VCaP (cell line): ENCODE measurements around the gene ODC1.
"Not testable (repeated sequence)": the region's sequence is repeated elsewhere in the genome, so short reads cannot be mapped to it uniquely, and the experiment has no call there.

Experiments
- H3K27ac ChIP-seq: fragments of 450-650 bp; 2 replicates; pipeline ENCODE4 v1.5.1; 2017
- TF ChIP-seq, protein P1 (sequence below): fragments of 450-650 bp; conservative IDR thresholded peaks from 2 replicates; pipeline ENCODE4 v1.5.1; 2017; ENCODE audit warnings: mild to moderate bottlenecking, moderate library complexity

ODC1 gene

DNA sequence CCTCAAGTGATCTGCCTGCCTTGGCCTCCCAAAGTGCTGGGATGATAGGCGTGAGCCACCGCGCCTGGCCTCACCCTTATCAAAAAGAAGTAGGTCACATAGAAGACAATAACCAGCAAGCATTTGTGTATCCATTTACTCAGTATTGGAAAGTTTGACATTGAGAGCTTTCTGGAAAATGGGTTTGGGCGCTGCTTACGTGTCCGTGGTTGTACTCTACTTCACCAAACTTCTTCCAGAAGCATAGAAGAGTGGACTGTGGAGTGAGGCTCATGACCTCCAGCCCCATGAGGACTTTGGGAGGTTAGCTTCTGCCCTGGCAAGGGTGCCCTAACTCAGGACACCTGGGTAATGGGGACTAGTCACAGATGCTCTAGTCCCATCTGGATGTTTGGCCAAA lies 3.7 kb upstream of the ODC1 start:
- peak overlapping the region; percentile 73 for H3K27ac ChIP-seq
- TF ChIP-seq, protein P1, sequence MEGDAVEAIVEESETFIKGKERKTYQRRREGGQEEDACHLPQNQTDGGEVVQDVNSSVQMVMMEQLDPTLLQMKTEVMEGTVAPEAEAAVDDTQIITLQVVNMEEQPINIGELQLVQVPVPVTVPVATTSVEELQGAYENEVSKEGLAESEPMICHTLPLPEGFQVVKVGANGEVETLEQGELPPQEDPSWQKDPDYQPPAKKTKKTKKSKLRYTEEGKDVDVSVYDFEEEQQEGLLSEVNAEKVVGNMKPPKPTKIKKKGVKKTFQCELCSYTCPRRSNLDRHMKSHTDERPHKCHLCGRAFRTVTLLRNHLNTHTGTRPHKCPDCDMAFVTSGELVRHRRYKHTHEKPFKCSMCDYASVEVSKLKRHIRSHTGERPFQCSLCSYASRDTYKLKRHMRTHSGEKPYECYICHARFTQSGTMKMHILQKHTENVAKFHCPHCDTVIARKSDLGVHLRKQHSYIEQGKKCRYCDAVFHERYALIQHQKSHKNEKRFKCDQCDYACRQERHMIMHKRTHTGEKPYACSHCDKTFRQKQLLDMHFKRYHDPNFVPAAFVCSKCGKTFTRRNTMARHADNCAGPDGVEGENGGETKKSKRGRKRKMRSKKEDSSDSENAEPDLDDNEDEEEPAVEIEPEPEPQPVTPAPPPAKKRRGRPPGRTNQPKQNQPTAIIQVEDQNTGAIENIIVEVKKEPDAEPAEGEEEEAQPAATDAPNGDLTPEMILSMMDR: no peak

DNA sequence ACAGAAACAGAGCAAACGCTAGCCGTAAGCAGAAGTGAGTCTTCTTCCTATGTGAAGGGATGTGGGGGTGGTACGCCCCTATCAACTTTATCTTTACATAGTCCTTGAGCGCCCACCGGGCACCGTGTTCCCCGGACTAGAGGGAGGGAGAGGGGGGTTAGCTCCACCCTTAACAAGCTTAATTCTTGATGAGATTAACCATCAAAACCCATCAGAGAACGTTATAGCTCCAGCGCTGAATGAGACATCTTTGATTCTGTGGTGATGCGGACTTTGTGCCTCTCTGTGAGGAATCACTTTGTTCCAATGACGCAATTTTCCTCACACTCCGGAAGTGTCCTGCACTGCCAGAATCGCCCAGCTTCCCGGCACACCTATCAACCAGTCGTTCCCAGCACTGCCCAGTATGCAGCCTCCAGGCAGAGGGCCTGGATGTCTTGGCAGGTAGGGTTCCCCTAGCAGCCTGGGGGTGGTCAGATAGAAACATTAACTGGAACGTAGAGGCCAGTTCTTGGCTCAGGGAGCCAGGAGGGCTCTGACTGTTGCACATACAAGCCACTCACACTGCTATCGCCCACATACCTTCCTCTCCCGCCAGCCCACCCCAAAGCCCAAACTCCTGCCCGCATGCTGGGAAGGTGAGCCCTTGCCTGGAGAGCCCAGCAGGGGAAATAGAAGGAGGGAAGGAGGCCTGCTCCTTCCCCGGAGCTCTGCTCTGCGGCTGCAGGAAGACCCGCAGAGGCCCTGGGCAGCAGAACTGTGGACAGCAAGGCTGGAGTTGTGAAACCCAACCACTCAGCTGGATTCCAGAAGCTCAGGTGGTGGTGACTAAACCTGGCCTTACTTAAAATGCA lies 1.9 kb upstream of the ODC1 start:
- no peak overlapping the region for H3K27ac ChIP-seq
- TF ChIP-seq, protein P1: no peak

DNA sequence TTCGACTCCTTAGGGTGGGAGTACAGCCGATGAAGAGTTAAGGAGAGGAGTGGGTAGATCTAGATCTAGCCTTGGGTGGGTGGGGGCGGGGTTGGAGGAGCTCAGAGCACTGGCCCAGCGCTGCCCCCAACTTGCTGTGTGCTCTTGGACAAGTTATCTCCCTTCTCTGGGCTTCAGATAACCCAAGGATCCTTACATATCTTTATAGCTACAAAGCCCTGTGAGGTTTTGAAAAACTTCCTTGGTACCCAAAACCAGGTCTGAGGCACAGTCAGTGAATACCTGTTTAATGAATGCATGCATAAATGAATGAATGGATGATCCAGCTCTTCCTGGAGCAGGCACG lies 1.3 kb upstream of the ODC1 start:
- TF ChIP-seq, protein P1: no peak
- no peak overlapping the region for H3K27ac ChIP-seq

DNA sequence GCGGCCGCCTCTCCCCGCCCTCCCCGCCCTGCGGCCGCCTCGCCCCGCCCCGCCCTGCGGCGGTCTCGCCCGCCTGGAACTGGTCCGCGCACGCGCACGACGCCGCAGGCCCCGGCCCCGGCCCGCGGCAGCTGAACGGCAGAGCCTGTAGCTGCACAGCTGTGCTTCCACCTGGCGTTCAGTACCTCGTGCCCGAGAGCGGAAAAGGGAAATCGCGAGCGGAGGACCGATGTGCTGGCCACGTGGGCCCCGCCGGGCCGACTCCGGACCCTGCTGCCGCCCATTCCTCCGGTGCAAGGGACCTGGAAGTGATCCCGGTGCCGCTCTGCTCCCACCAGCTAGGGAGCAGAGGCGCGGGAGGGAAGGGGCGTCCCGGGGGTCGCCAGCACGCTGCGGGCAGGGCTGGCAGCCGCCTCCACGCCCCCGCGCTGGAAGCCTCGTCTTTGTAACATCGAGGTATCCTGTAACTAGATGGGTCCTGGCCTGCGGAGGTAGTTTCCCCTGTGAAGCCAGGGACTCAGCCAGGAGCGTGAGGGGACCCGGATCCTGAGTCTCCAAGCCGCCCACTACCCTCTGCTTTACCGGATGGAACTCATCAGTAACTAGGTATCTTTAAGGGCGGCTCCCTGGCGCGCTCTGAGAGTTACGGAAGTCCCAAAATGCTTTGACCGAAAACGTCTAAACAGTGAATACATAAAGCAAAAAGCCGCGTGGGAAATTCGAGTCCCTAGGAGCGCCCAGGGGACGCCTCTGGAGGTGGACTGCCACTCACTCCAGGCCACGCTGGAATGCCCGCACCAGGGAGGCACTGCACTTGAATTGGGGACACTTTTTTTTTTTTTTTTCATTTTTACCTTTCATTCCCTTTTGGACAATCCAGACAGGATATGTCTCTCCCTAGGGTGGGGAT lies 704 bp upstream of the ODC1 start:
- TF ChIP-seq, protein P1: no peak; the same call in 1 of the 2 replicates
- H3K27ac ChIP-seq: peak overlapping the region; percentile 87

DNA sequence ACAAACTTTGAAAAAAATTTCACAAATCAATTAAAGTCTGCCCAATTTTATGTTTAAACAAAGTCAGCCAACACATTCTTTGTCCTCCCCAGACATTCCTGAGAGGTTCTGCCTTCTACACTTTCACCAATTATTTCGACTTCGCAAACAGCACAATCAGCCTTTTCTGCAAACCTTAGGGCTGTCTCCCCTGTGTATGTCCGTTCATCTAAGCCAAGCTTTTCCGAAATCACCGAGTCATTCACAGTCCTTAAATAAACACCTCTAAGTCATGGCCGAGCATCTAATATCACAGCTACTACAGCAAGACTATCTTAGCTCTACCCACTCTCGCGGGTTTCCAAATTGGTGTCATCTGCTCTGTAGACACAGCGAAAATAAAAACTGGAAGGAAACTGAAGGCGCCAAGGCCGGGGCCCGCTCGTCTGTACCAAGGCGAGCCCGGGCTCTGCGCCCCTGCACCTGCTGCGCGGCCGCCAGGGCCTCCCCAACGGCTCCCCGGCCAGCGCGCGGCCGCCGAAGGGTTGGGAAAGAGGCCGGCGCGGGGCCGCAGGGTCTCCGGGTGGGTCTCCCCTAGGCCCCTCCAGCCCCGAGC lies 730 bp downstream of the ODC1 start:
- TF ChIP-seq, protein P1: no peak
- peak overlapping the region; percentile 87 for H3K27ac ChIP-seq

DNA sequence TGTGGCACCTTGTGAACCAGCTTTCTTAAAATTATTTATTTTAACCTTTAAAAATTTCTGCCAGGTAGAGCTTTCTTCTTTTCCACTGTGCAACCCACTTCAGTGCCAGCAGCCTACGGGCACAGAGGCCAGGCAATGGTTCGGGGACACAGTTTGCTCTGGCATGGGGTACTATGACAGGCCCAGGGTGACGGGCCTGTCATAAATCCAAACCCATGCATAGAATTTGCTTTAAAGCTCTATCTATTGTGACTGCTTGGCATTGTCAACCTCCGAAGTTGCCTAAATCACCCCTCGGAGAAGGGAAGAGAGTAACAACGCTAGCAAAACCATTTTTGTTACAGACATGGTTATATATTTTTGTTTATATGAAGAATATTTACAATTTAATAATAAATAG lies 1.5 kb downstream of the ODC1 start:
- H3K27ac ChIP-seq: peak overlapping the region; percentile 87
- TF ChIP-seq, protein P1: no peak

DNA sequence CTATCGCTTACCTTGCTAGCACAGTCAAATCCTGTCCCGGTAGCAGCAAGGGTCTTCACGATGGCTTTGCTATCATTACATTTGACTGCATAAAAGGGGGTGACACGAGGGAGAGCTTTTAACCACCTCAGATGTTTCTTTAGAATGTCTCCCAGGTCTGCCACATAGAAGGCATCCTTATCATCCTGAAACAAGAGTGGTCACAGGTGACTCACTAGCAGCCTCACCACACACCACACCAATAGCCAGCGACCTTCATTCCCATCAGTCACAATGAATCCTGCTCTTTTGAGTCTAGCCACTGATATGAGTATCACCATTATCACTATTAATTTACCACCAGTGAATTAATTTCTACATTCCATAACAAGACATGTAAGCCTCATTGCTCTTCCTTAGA lies 3.7 kb downstream of the ODC1 start:
- H3K27ac ChIP-seq: no peak overlapping the region
- TF ChIP-seq, protein P1: no peak

DNA sequence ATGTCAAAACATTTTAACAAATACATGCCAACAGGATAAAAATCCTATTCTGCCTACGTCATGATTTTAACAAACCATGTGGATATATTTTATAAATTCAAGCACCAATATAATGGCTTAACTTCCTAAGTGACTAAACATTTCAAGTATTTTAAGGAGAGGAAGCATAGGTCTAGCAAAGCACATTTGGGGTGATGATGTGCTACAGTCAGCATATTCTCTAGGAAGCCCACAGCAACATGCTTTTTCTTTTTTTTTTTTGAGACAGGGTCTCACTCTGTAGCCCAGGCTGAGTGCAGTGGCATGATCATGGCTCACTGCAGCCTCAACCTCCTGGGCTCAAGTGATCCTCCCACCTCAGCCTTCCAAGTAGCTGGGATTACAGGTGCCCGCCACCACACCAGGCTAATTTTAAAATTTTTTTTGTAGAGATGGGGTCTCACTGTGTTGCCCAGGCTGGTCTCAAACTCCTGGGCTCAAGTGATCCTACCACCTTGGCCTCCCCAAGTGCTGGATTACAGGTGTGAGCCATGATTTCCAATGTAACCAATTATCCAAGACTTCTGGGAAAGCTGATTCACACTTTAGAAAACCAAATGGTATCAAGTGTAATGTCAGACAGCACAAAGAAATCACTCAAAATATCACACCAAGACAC lies 5.5 kb downstream of the ODC1 start:
- H3K27ac ChIP-seq: not testable (repeated sequence)
